HCT116 (cell line): ENCODE measurements around the gene ELL2.
"Not testable (repeated sequence)": the region's sequence is repeated elsewhere in the genome, so short reads cannot be mapped to it uniquely, and the experiment has no call there.

ENCODE experiments used
- JUND ChIP-seq: IDR thresholded peaks from 2 replicates; pipeline ENCODE4 v1.6.1; 2012
- POLR2AphosphoS5 ChIP-seq: IDR thresholded peaks from 2 replicates; pipeline ENCODE4 v1.6.1; 2011; ENCODE audit warnings: mild to moderate bottlenecking, low read depth, low read length, moderate library complexity
- SIN3A ChIP-seq: IDR thresholded peaks from 2 replicates; pipeline ENCODE4 v1.6.1; 2012; ENCODE audit warnings: low read depth
- TF ChIP-seq, protein P1 (sequence below), 3 experiments: fragments of 200-600 bp in 1 of 3; sonication (generic) in 1 of 3; IDR thresholded peaks in 2 of 3; conservative IDR thresholded peaks in 1 of 3; 2 replicates each; pipeline ENCODE4 v1.5.1; 2012 to 2017; ENCODE audit warnings: low read depth in 2 of 3, low read length in 2 of 3, antibody characterized with exemption in 1 of 3, borderline replicate concordance in 1 of 3, control low read depth in 1 of 3, mild to moderate bottlenecking in 1 of 3, mixed read lengths in 1 of 3, mixed run types in 1 of 3, moderate library complexity in 1 of 3; ENCODE audit not compliant: insufficient read depth in 1 of 3

DNA sequence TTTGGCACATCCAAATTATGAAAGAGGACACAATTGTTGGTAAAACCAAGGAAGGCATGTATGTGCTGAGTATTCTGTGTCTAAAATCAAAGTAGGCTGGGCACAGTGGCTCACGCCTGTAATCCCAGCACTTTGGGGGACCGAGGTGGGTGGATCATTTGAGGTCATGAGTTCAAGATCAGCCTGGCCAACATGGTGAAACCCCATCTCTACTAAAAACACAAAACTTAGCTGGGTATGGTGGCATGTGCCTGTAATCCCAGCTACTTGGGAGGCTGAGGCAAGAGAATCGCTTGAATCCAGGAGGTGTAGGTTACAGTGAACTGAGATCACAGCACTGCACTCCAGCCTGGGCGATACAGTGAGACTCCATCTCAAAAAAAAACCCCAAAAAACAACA is 124.7 kb downstream of the ELL2 start:
- not testable (repeated sequence) for TF ChIP-seq POLR2AphosphoS5, JUND, SIN3A
- TF ChIP-seq, protein P1, sequence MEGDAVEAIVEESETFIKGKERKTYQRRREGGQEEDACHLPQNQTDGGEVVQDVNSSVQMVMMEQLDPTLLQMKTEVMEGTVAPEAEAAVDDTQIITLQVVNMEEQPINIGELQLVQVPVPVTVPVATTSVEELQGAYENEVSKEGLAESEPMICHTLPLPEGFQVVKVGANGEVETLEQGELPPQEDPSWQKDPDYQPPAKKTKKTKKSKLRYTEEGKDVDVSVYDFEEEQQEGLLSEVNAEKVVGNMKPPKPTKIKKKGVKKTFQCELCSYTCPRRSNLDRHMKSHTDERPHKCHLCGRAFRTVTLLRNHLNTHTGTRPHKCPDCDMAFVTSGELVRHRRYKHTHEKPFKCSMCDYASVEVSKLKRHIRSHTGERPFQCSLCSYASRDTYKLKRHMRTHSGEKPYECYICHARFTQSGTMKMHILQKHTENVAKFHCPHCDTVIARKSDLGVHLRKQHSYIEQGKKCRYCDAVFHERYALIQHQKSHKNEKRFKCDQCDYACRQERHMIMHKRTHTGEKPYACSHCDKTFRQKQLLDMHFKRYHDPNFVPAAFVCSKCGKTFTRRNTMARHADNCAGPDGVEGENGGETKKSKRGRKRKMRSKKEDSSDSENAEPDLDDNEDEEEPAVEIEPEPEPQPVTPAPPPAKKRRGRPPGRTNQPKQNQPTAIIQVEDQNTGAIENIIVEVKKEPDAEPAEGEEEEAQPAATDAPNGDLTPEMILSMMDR (IDR thresholded peaks at IDR 0.05 in 2 of 3, conservative IDR thresholded peaks at IDR 0.05 in 1 of 3; ENCODE audit: borderline replicate concordance in 1 of 3, insufficient read depth in 1 of 3, low read depth in 2 of 3, low read length in 2 of 3): not testable (repeated sequence)
